ENCODE data around the gene CDHR1.

- TF ChIP-seq, protein P1, sequence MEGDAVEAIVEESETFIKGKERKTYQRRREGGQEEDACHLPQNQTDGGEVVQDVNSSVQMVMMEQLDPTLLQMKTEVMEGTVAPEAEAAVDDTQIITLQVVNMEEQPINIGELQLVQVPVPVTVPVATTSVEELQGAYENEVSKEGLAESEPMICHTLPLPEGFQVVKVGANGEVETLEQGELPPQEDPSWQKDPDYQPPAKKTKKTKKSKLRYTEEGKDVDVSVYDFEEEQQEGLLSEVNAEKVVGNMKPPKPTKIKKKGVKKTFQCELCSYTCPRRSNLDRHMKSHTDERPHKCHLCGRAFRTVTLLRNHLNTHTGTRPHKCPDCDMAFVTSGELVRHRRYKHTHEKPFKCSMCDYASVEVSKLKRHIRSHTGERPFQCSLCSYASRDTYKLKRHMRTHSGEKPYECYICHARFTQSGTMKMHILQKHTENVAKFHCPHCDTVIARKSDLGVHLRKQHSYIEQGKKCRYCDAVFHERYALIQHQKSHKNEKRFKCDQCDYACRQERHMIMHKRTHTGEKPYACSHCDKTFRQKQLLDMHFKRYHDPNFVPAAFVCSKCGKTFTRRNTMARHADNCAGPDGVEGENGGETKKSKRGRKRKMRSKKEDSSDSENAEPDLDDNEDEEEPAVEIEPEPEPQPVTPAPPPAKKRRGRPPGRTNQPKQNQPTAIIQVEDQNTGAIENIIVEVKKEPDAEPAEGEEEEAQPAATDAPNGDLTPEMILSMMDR (IDR thresholded peaks at IDR 0.05; ENCODE audit: insufficient read depth, low read length, poor library complexity, severe bottlenecking) = no peak
- no peak for TF ChIP-seq EZH2phosphoT487 (conservative IDR thresholded peaks at IDR 0.05; ENCODE audit: low read length)
Measured at GRCh38 chr10:84177541-84178141, 16.7 kb upstream of the CDHR1 start.

All from SU-DHL-6 (cell line).